ENCODE measurements around the gene HOXA11. TPM values are rescaled to one million over a fixed set of nuclear protein-coding genes. Genes with fewer than 3 reads are reported as not detected.

Gene HOXA11
- total RNA-seq, 1 experiment from 2014 or later = 3.7 TPM

Other genes with a start within 250 kb of the HOXA11 start
- gene HOXA1, start 89.2 kb downstream of the HOXA11 start, total RNA-seq (2014; rRNA removed; shearing (Covaris generic); ENCODE audit: low replicate concordance) = 0.27 and 1.1 TPM in 2 replicates
- 0.35 TPM in 1 of 2 replicates, not detected in the other for gene HOXA2, start 82.5 kb downstream of the HOXA11 start, total RNA-seq (2014; rRNA removed; shearing (Covaris generic); ENCODE audit: low replicate concordance)
- gene HOXA4, start 54.5 kb downstream of the HOXA11 start, total RNA-seq (2014; rRNA removed; shearing (Covaris generic); ENCODE audit: low replicate concordance) = 1.5 TPM in 1 of 2 replicates, not detected in the other
- 1.7 and 2.7 TPM in 2 replicates for gene HOXA5, start 41.6 kb downstream of the HOXA11 start, total RNA-seq (2014; rRNA removed; shearing (Covaris generic); ENCODE audit: low replicate concordance)
- gene HOXA6, start 37.5 kb downstream of the HOXA11 start, total RNA-seq (2014; rRNA removed; shearing (Covaris generic); ENCODE audit: low replicate concordance) = 0.82 and 5.1 TPM in 2 replicates
- gene HOXA3, start 32.6 kb downstream of the HOXA11 start, total RNA-seq (2014; rRNA removed; shearing (Covaris generic); ENCODE audit: low replicate concordance) = 4.3 TPM in 1 of 2 replicates, not detected in the other
- gene HOXA7, start 28.6 kb downstream of the HOXA11 start, total RNA-seq (2014; rRNA removed; shearing (Covaris generic); ENCODE audit: low replicate concordance) = 0.95 and 1.7 TPM in 2 replicates
- 25.4 and 29.9 TPM in 2 replicates for gene HOXA9, start 19.7 kb downstream of the HOXA11 start, total RNA-seq (2014; rRNA removed; shearing (Covaris generic); ENCODE audit: low replicate concordance)
- 18.0 and 26.7 TPM in 2 replicates for gene HOXA10, start 10.9 kb downstream of the HOXA11 start, total RNA-seq (2014; rRNA removed; shearing (Covaris generic); ENCODE audit: low replicate concordance)
- gene HOXA13, start 14.9 kb upstream of the HOXA11 start, total RNA-seq (2014; rRNA removed; shearing (Covaris generic); ENCODE audit: low replicate concordance) = 0.30 and 1.5 TPM in 2 replicates
- not detected in 2 replicates for gene EVX1, start 57.6 kb upstream of the HOXA11 start, total RNA-seq (2014; rRNA removed; shearing (Covaris generic); ENCODE audit: low replicate concordance)

Data from MG63 (cell line).